K562 (cell line): Measurements from ENCODE around the gene ANKRD13D. TPM values are rescaled to one million over a fixed set of nuclear protein-coding genes. Genes with fewer than 3 reads are reported as not detected.

Source experiments
- CHCHD3 ChIP-seq: fragments of 250-450 bp; sonication (Bioruptor Pico); IDR thresholded peaks from 2 replicates; pipeline ENCODE4 v2.1.2; 2022; ENCODE audit warnings: mild to moderate bottlenecking
- ESRRA ChIP-seq: fragments of 450-650 bp; IDR thresholded peaks from 2 replicates; pipeline ENCODE4 v1.6.1; 2014; ENCODE audit warnings: low read depth, mild to moderate bottlenecking, moderate library complexity, borderline replicate concordance
- FOXP1 ChIP-seq: sonication (generic); formaldehyde crosslinking; IDR thresholded peaks from 2 replicates; pipeline ENCODE4 v1.8.0; 2022; ENCODE audit warnings: mild to moderate bottlenecking, missing genetic modification reagents
- KLF6 ChIP-seq: fragments of 250-450 bp; sonication (Bioruptor Pico); IDR thresholded peaks from 2 replicates; pipeline ENCODE4 v1.4.0; 2020; ENCODE audit warnings: mild to moderate bottlenecking, moderate library complexity, borderline replicate concordance
- L3MBTL2 ChIP-seq: fragments of 450-650 bp; IDR thresholded peaks from 2 replicates; pipeline ENCODE4 v1.6.1; 2016; ENCODE audit warnings: mild to moderate bottlenecking, moderate library complexity
- LCOR ChIP-seq: sonication (generic); formaldehyde crosslinking; IDR thresholded peaks from 2 replicates; pipeline ENCODE4 v1.8.0; 2022; ENCODE audit warnings: mild to moderate bottlenecking, missing genetic modification reagents
- MTA3 ChIP-seq: fragments of 450-650 bp; formaldehyde crosslinking; IDR thresholded peaks from 2 replicates; pipeline ENCODE4 v1.6.1; 2017; ENCODE audit warnings: mild to moderate bottlenecking, borderline replicate concordance
- NR2C1 ChIP-seq, 2 experiments: fragments of 450-650 bp; IDR thresholded peaks; 2 replicates each; pipeline ENCODE4 v1.6.1; 2017; ENCODE audit warnings: mild to moderate bottlenecking in 2 of 2, antibody characterized with exemption in 1 of 2, inconsistent platforms in 1 of 2, missing compliant biosample characterization in 1 of 2, missing genetic modification characterization in 1 of 2
- PHB2 ChIP-seq: fragments of 450-650 bp; IDR thresholded peaks from 2 replicates; pipeline ENCODE4 v1.6.1; 2017; ENCODE audit warnings: low read depth
- RCOR1 ChIP-seq, 2 experiments: IDR thresholded peaks; 2 replicates each; pipeline ENCODE4 v1.6.1; 2012; ENCODE audit warnings: low read depth in 2 of 2, low read length in 2 of 2, borderline replicate concordance in 1 of 2, improper control_type of control experiment in 1 of 2
- YBX1 ChIP-seq: fragments of 450-650 bp; IDR thresholded peaks from 2 replicates; pipeline ENCODE4 v1.7.1; 2016; ENCODE audit warnings: mild to moderate bottlenecking
- ZNF140 ChIP-seq: fragments of 250-450 bp; sonication (Bioruptor Pico); IDR thresholded peaks from 2 replicates; pipeline ENCODE4 v1.8.0; 2021; ENCODE audit warnings: moderate library complexity, mild to moderate bottlenecking, inconsistent platforms
- ZNF175 ChIP-seq: fragments of 200-800 bp; sonication (Bioruptor generic); IDR thresholded peaks from 2 replicates; pipeline ENCODE4 v1.6.1; 2016; ENCODE audit warnings: low read depth, mild to moderate bottlenecking, missing genetic modification characterization, missing compliant biosample characterization
- ZNF583 ChIP-seq: fragments of 250-450 bp; sonication (Bioruptor Pico); IDR thresholded peaks from 2 replicates; pipeline ENCODE4 v1.4.0; 2020
- ZNF75A ChIP-seq: fragments of 450-650 bp; formaldehyde crosslinking; IDR thresholded peaks from 2 replicates; pipeline ENCODE4 v1.4.0; 2020; ENCODE audit warnings: mild to moderate bottlenecking
- polyA plus RNA-seq, 8 experiments: library from polyadenylated mRNA; depleted of rRNA in 4 of 8; stranded (reverse) in 5 of 8; unstranded in 3 of 8; fragments of >200 nt; fragmentation: Nextera tagmentation in 2 of 8; fragmentation: Illumina TruSeq in 1 of 8; extraction: Ambion mirVana in 2 of 8; extraction: Trizol in 1 of 8; gene quantifications; 2 replicates each; pipeline versions ENCODE4 v1.2.1 to v1.2.3, GENCODE V29; 2011 to 2014; ENCODE audit warnings: inconsistent platforms in 1 of 8, missing spikeins in 1 of 8
- total RNA-seq, 7 experiments: library from RNA; depleted of rRNA in 6 of 7; stranded (reverse); fragments of >200 nt in 6 of 7; fragmentation: Illumina TruSeq in 2 of 7; extraction: Trizol in 2 of 7; gene quantifications; 2 replicates each; pipeline versions ENCODE4 v1.2.1 to v1.2.3, GENCODE V29; 2011 to 2021; ENCODE audit warnings: low replicate concordance in 1 of 7
- TF ChIP-seq, protein P1 (sequence below): fragments of 450-650 bp; IDR thresholded peaks from 2 replicates; pipeline ENCODE4 v1.6.1; 2016
- TF ChIP-seq, protein P2 (sequence below): sonication (generic); formaldehyde crosslinking; IDR thresholded peaks from 2 replicates; pipeline ENCODE4 v1.4.0; 2020; ENCODE audit warnings: mild to moderate bottlenecking, missing genetic modification reagents
- TF ChIP-seq, protein P3 (sequence below): sonication (generic); formaldehyde crosslinking; IDR thresholded peaks from 2 replicates; pipeline ENCODE4 v1.9.0; 2022; ENCODE audit warnings: mild to moderate bottlenecking, missing genetic modification reagents
- TF ChIP-seq, protein P4 (sequence below), 2 experiments: fragments of 450-650 bp; IDR thresholded peaks; 2 replicates each; pipeline ENCODE4 v1.6.1; 2016

Gene ANKRD13D
- total and polyA plus RNA-seq, 9 of the 15 experiments (the other 6 are each of a cell fraction or from before 2014, with no cell fraction given) = 0.94 to 40.9 (median 22.4) TPM

DNA sequence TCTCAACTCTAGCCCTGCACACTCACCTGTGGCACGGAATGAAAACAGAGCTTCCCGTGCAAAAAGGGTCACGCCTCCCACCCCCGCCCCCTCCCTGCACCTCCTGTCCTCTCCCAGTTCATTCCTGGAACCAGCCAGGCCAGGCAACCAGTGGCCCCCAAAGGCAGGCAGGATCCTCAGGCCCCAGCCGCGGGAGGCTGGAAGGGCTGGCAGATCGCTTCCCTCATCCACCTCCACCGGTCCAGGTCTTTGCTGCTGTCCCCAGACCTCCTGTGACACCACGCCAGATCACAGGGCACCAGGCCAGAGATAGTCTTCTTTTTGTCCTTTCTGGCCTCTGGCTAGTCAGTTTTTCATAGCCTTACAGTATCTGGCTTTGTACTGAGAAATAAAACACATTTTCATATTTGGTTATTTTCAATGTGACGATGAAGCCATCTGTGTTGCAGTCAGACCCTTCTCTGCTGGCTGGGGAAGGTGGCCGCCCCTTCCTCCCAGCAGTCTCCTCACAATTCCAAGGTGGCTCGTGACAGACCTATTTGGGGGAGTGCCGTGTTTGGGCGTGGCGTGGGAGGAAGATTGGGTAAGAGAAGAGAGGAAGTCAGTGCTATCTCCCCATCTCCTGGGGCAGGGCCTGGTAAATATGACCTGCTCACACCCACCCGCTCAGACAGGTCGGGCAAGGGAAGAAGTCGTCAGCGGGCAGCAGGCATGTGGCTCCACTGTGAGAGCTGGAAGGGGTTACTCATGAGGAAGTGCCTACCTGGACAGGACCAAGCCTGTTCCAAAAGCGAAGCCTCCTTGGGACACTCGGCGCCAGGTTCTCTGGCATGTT is 23.3 kb downstream of the ANKRD13D start (continued):
- TF ChIP-seq ZNF175 (CRISPR knock-in tag) = 0 out of 2 replicates have a peak, but pooled peaks have one; percentile 32
- no peak for TF ChIP-seq ZNF583
- TF ChIP-seq, protein P1, sequence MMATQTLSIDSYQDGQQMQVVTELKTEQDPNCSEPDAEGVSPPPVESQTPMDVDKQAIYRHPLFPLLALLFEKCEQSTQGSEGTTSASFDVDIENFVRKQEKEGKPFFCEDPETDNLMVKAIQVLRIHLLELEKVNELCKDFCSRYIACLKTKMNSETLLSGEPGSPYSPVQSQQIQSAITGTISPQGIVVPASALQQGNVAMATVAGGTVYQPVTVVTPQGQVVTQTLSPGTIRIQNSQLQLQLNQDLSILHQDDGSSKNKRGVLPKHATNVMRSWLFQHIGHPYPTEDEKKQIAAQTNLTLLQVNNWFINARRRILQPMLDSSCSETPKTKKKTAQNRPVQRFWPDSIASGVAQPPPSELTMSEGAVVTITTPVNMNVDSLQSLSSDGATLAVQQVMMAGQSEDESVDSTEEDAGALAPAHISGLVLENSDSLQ = no peak
- TF ChIP-seq, protein P2, sequence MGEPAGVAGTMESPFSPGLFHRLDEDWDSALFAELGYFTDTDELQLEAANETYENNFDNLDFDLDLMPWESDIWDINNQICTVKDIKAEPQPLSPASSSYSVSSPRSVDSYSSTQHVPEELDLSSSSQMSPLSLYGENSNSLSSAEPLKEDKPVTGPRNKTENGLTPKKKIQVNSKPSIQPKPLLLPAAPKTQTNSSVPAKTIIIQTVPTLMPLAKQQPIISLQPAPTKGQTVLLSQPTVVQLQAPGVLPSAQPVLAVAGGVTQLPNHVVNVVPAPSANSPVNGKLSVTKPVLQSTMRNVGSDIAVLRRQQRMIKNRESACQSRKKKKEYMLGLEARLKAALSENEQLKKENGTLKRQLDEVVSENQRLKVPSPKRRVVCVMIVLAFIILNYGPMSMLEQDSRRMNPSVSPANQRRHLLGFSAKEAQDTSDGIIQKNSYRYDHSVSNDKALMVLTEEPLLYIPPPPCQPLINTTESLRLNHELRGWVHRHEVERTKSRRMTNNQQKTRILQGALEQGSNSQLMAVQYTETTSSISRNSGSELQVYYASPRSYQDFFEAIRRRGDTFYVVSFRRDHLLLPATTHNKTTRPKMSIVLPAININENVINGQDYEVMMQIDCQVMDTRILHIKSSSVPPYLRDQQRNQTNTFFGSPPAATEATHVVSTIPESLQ (CRISPR knock-in tag) = no peak
- TF ChIP-seq MTA3 = peak; percentile 90; the same call in 1 of the 2 replicates
- peak in 1 of 2 experiments; percentile 90; a peak in 2 of 4 replicates for TF ChIP-seq RCOR1 (IDR thresholded peaks at IDR 0.05; ENCODE audit: borderline replicate concordance in 1 of 2, low read depth in 2 of 2, low read length in 2 of 2)
- peak; percentile 50; the same call in 1 of the 2 replicates for TF ChIP-seq NR2C1 (IDR thresholded peaks at IDR 0.05)
- peak; percentile 45; the same call in 1 of the 2 replicates for TF ChIP-seq NR2C1 (tag; IDR thresholded peaks at IDR 0.05)
- no peak for TF ChIP-seq FOXP1 (CRISPR knock-in tag)
- peak; percentile 80 for TF ChIP-seq KLF6 (CRISPR knock-in tag)
- TF ChIP-seq ZNF140 (CRISPR knock-in tag) = no peak
- no peak for TF ChIP-seq PHB2
- TF ChIP-seq, protein P3, sequence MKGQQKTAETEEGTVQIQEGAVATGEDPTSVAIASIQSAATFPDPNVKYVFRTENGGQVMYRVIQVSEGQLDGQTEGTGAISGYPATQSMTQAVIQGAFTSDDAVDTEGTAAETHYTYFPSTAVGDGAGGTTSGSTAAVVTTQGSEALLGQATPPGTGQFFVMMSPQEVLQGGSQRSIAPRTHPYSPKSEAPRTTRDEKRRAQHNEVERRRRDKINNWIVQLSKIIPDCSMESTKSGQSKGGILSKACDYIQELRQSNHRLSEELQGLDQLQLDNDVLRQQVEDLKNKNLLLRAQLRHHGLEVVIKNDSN (CRISPR knock-in tag) = peak; percentile 44; the same call in 1 of the 2 replicates
- TF ChIP-seq LCOR (CRISPR knock-in tag) = peak; percentile 94
- TF ChIP-seq, protein P4, sequence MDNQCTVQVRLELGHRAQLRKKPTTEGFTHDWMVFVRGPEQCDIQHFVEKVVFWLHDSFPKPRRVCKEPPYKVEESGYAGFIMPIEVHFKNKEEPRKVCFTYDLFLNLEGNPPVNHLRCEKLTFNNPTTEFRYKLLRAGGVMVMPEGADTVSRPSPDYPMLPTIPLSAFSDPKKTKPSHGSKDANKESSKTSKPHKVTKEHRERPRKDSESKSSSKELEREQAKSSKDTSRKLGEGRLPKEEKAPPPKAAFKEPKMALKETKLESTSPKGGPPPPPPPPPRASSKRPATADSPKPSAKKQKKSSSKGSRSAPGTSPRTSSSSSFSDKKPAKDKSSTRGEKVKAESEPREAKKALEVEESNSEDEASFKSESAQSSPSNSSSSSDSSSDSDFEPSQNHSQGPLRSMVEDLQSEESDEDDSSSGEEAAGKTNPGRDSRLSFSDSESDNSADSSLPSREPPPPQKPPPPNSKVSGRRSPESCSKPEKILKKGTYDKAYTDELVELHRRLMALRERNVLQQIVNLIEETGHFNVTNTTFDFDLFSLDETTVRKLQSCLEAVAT (IDR thresholded peaks at IDR 0.05) = no peak
- TF ChIP-seq YBX1 = no peak
- no peak for TF ChIP-seq CHCHD3 (CRISPR knock-in tag)
- TF ChIP-seq L3MBTL2 = peak; percentile 71; the same call in 1 of the 2 replicates
- TF ChIP-seq ZNF75A = no peak
- peak; percentile 71; the same call in 1 of the 2 replicates for TF ChIP-seq ESRRA
